Progenitor cell of endocrine pancreas (in vitro differentiated cells): ENCODE measurements around the gene SLC8B1. TPM values are rescaled to one million over a fixed set of nuclear protein-coding genes. Genes with fewer than 3 reads are reported as not detected.

ENCODE experiments used
- DNase-seq: peaks from one replicate; pipeline ENCODE4 v3.0.0; 2021; ENCODE audit warnings: low spot score; ENCODE audit not compliant: unreplicated experiment
- H3K27ac Mint-ChIP-seq: 2 replicates; pipeline ENCODE4 v1.8.0; 2021; ENCODE audit warnings: mild to moderate bottlenecking, moderate library complexity, mixed read lengths
- H3K27me3 Mint-ChIP-seq: 2 replicates; pipeline ENCODE4 v1.8.0; 2021; ENCODE audit warnings: mixed read lengths
- H3K36me3 Mint-ChIP-seq: 2 replicates; pipeline ENCODE4 v1.8.0; 2022; ENCODE audit warnings: mixed read lengths; ENCODE audit not compliant: insufficient read depth
- H3K4me1 Mint-ChIP-seq: 2 replicates; pipeline ENCODE4 v1.8.0; 2021; ENCODE audit warnings: low read depth, mixed read lengths
- H3K4me3 Mint-ChIP-seq: 2 replicates; pipeline ENCODE4 v1.8.0; 2021; ENCODE audit warnings: low read depth, mild to moderate bottlenecking, moderate library complexity, mixed read lengths
- H3K9me3 Mint-ChIP-seq: 2 replicates; pipeline ENCODE4 v1.8.0; 2021; ENCODE audit warnings: low read depth, mixed read lengths
- total RNA-seq: library from RNA; stranded (reverse); gene quantifications from 2 replicates; pipeline ENCODE4 v1.2.1, GENCODE V29; 2021
- TF ChIP-seq, protein P1 (sequence below): fragments of 200-600 bp; sonication (generic); IDR thresholded peaks from one replicate; pipeline ENCODE4 v1.5.0; 2021; ENCODE audit warnings: antibody characterized with exemption, mild to moderate bottlenecking; ENCODE audit not compliant: unreplicated experiment

The SLC8B1 gene
- total RNA-seq, 1 donor from 2014 or later, result 9.8 TPM

DNA sequence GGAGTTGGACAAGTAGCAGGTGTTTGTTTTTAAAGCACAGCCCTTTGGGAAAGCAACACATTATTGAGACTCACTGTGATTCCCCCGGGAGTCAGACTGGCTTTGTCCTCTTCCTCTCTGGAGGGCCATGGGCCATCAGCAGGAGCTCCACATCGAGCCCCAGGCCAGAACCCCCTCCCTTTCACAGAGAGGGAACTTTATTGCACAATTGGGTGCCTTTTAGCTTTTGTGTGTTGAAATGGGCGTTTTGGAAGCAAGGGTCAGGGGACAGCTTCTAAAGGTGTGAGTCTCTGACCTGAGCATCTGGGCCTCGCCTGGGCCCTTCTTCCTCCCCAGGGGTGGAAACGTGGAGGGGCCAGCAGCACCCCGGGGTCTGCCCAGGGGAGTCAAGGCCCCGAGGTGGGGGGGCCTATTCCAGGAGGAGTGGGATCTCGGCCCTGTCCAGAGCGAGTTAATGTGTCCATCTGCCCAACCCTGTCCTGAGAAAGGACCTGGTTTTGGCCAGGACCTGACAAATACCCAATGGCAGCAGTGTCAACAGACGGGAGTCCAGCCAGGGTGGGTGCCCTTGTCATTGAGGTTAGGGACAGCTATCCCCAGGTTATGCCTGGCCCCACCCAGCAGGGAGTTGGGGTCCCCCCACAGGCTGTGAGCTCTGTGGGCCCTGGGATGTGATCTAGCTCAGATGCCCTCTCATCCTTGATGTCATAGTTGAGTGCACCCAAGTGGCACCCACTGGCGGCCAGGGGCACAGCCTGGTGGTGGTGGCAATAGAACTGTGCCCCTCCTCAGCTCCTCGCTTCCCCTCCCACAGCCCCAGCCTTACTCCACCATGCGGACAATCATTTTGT, 37.1 kb downstream of the SLC8B1 start:
- H3K27me3 Mint-ChIP-seq, result no peaks in the 10 kb centered on the region
- H3K4me3 Mint-ChIP-seq, result no peak overlapping the region
- no peaks in the 10 kb centered on the region for H3K9me3 Mint-ChIP-seq
- DNase-seq, result no peak
- H3K27ac Mint-ChIP-seq, result no peak overlapping the region
- H3K4me1 Mint-ChIP-seq, result peaks cover 5% of the 10 kb centered on the region
- TF ChIP-seq, protein P1, sequence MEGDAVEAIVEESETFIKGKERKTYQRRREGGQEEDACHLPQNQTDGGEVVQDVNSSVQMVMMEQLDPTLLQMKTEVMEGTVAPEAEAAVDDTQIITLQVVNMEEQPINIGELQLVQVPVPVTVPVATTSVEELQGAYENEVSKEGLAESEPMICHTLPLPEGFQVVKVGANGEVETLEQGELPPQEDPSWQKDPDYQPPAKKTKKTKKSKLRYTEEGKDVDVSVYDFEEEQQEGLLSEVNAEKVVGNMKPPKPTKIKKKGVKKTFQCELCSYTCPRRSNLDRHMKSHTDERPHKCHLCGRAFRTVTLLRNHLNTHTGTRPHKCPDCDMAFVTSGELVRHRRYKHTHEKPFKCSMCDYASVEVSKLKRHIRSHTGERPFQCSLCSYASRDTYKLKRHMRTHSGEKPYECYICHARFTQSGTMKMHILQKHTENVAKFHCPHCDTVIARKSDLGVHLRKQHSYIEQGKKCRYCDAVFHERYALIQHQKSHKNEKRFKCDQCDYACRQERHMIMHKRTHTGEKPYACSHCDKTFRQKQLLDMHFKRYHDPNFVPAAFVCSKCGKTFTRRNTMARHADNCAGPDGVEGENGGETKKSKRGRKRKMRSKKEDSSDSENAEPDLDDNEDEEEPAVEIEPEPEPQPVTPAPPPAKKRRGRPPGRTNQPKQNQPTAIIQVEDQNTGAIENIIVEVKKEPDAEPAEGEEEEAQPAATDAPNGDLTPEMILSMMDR, result no peak
- H3K36me3 Mint-ChIP-seq, result no peaks in the 10 kb centered on the region

DNA sequence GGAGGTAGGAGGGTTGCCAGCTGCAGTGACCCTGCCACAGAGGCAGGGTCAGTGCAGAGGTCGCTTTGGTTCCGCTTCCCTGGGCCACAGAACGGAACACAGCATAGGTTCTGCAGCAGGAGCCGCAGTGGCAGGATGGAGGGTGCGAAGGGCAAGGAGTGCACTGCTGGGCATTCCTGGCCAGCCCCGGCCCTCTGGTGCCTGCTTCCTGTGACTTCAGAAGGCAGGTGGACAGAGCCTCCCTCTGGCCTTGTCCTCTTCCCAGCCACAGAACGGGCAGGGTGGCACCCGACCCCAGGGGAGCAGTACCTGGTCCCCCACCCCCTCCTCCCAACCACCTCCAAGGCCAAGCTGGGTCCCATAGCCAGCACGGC, 37.7 kb downstream of the SLC8B1 start:
- TF ChIP-seq, protein P1, result no peak
- Mint-ChIP-seq H3K27ac (no peak overlapping the region), H3K9me3 (no peaks in the 10 kb centered on the region), H3K27me3 (no peaks in the 10 kb centered on the region), H3K4me3 (no peak overlapping the region), H3K4me1 (peaks cover 5% of the 10 kb centered on the region), H3K36me3 (peaks cover under 1% of the 10 kb centered on the region)
- no peak for DNase-seq

DNA sequence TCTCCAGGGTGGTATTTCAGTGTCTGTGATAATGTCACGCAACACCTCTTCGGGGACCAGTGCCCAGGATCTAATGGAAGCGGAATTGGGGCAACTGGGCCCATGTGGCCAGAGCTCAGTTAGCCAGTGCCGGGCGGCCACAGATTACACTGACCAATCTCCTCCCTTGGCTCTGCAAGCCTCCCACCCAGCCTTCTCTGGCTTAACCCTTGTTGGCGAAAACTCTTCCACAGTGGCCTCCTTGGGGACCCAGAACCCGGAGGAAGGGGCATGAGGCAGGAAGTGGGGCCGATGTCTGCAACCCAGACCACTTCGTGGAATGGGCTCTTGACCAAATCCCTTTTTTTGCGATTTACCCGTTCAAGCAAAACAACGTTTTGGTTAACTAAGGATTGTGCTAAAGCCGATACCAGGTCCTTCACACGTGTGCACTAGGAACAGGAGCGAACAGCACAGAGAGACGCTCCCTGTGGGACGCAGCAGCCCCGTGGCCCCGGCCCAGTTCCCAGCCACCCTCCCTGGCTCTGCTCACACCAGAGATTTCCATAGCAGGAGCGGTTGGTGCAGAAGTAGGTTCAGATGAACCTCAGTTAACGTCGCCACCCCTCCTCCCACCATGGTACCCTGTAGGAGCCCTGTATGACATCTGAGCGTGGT, 38.2 kb downstream of the SLC8B1 start:
- Mint-ChIP-seq H3K4me1 (peaks cover 5% of the 10 kb centered on the region), H3K4me3 (no peak overlapping the region), H3K27me3 (no peaks in the 10 kb centered on the region), H3K36me3 (peaks cover 1% of the 10 kb centered on the region), H3K9me3 (no peaks in the 10 kb centered on the region), H3K27ac (no peak overlapping the region)
- DNase-seq, result no peak
- TF ChIP-seq, protein P1, result no peak

GRCh38 chr12:113295886-113296556, 38.9 kb downstream of the SLC8B1 start:
- no peaks in the 10 kb centered on the region for H3K27me3 Mint-ChIP-seq
- no peak overlapping the region for H3K27ac Mint-ChIP-seq
- peaks cover 5% of the 10 kb centered on the region for H3K4me1 Mint-ChIP-seq
- no peak overlapping the region for H3K4me3 Mint-ChIP-seq
- no peaks in the 10 kb centered on the region for H3K9me3 Mint-ChIP-seq
- peaks cover 1% of the 10 kb centered on the region for H3K36me3 Mint-ChIP-seq
- TF ChIP-seq, protein P1, result no peak
- DNase-seq, result no peak

- no peaks in the 10 kb centered on the region for H3K27me3 Mint-ChIP-seq
- H3K4me1 Mint-ChIP-seq, result no peaks in the 10 kb centered on the region
- no peak for DNase-seq
- H3K9me3 Mint-ChIP-seq, result no peaks in the 10 kb centered on the region
- H3K36me3 Mint-ChIP-seq, result peaks cover 1% of the 10 kb centered on the region
- H3K27ac Mint-ChIP-seq, result no peak overlapping the region
- no peak overlapping the region for H3K4me3 Mint-ChIP-seq
- TF ChIP-seq, protein P1, result no peak
Observed at GRCh38 chr12:113293100-113293499, 41.8 kb downstream of the SLC8B1 start.
